Smooth muscle cell of bladder (primary cell): ENCODE results near the gene PAPOLA. TPM values are rescaled to one million over a fixed set of nuclear protein-coding genes. Genes with fewer than 3 reads are reported as not detected.

Experiments
- total RNA-seq: library from RNA; depleted of rRNA; stranded (reverse); fragments of >200 nt; gene quantifications from 2 replicates; pipeline ENCODE4 v1.2.3, GENCODE V29; 2014

PAPOLA gene
- 62.9 and 76.8 TPM in 2 replicates for total RNA-seq

DNA sequence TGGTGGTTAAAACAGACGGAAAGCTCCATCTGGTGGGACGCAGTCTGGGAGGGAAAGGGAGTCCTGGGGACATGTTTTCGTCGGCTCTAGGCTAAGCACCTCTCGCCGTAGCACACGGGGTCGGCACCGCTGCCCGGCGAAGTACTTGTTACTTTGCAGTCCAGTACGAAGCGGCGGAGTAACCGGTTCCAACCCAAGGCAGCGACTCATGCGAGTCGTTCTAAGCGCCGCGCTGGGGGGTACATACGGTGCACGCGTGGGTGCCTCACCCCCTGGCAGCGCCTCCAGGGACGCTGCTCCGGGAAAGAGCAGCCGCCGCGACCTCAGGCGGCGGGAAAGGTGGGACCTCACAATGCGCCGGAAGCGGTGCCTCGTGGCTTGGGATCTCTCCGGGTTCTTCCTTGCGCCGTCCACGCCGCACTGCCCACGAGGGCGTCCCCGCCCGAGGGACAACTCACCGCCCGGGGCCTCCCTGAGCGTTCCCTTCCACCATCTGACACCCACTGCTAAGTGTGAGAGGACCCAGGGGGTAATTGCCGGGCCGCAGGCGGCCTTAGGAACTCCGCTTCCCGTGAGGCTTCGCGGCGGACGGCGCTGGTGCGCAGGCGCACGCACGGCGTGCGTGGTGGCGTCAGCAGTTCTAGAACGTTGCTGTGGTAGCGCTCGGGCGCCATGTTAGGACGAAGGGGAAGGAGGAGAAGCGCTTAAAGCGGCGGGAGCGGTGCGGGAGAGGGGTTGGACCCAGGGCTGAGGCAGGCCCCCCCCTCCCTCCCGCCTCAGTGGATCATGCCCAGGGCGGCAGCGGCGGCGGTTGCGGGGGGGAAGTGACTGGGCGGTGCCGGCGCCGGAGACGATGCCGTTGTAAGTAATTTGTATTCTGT, at the start of gene PAPOLA:
PAPOLA (plus strand) TSS at position 643 of the 881 bp plus-strand sequence; CDS start at position 854, 211 bp downstream.

Other genes starting within 250 kb of the PAPOLA start
- 31.6 and 33.1 TPM in 2 replicates for gene BDKRB1, start 246.2 kb upstream of the PAPOLA start, total RNA-seq
- 22.0 and 24.4 TPM in 2 replicates for gene ATG2B, start 139.0 kb upstream of the PAPOLA start, total RNA-seq
- 24.0 and 25.6 TPM in 2 replicates for gene GSKIP, start 138.9 kb upstream of the PAPOLA start, total RNA-seq
- gene AK7, start 110.3 kb upstream of the PAPOLA start, total RNA-seq, result 0.28 and 0.74 TPM in 2 replicates